GM18909 (cell line): Measurements from ENCODE around the gene FLNB.
"Not testable (repeated sequence)": the region's sequence is repeated elsewhere in the genome, so short reads cannot be mapped to it uniquely, and the experiment has no call there.

Source experiments
- ATAC-seq: cut with Tn5 transposase; IDR thresholded peaks from one replicate; pipeline ENCODE4 v1.9.1; 2021; ENCODE audit warnings: mild to moderate bottlenecking; ENCODE audit not compliant: unreplicated experiment, poor library complexity

FLNB gene

DNA sequence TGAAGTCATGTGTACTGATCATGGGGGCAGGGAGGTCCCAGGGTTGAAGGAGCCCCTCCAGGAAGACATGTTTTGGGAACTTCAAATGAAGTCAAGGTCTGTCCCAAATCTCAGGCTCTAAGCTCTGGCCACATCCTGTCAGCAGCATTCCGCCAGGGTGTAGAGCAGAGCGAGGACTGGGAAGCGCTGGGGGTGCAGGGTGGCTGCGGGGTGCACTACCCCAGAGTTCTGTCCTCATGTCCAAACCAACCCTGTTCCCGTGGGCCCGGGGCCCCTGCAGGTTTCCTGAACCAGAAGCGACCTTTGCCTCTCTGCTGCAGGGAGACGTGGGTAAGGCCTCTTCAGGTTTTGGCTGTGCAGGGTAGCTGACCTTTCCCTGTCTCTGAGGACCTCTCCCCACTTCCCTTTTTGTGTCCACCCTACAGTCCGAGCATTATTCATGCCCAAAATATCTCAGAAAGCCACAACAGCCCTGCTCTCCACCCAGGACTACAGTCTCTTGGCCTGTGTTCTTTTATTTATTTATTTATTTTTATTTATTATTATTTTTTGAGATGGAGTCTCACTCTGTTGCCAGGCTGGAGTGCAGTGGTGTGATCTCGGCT is 26.6 kb upstream of the FLNB start:
- no peak for ATAC-seq

DNA sequence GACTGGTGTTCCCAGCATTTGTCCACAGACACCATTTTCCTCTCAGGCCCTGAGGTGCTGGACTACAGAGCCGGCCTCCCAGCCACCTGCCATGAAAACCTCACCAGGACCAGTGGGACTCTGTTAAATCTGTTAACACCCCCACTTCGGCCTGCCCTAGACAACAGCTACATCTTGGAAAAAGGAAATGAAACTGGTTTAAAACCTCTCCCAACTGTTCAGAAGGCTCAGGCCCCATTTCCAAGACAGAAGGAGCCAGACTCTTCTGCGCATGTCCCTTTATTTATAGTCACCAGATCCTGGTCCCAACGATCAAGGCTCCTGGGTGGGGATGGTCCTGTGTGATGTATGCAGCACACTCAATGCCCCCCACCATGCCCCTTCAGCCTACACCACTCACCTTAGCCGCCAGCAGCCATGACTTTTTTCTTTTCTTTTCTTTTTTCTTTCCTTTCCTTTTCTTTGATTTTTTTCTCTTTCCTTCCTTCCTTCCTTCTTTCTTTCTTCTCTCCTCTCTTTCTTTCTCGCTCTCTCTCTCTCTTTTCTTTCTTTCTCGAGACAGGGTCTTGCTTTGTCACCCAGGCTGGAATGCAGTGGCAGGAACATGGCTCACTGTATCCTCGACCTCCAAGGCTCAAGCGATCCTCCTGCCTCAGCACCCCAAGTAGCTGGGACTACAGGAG is 25.5 kb upstream of the FLNB start:
- no peak for ATAC-seq

DNA sequence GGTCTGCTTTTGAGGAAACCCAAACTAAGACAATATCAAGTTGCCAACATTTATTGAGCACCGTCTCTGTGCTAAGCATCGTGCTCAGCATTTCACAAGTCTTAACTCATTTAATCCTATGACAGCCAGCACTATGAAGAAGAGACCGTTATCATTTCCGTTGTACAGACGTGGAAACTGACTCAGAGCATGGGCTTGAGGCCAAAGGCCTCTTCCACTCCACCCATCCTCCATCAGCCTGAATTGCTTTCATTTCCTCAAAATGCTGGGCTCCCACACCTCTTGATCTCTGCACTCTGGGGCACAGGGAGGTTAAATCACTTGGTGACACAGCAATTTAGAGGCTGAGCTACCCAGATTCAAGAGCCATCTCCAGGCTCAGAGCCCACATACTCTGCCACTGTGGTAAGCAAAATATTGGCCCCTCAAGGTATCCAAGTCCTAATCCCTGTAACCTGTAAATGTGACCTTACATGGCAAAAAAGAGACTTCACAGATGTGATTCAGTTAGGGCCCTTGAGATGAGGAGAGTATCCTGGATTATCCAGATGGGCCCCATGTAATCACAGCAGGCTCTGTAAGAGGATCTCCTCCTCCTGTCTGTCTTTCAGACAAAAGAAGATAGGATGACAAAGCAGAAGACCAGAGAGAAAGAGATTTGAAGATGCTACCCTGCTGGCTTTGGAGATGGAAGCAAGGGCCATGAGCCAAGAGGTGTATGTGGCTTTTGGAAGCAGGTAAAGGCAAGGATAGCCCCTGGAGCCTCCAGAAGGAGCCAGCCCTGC is 24.3 kb upstream of the FLNB start:
- ATAC-seq = peak; percentile 98

DNA sequence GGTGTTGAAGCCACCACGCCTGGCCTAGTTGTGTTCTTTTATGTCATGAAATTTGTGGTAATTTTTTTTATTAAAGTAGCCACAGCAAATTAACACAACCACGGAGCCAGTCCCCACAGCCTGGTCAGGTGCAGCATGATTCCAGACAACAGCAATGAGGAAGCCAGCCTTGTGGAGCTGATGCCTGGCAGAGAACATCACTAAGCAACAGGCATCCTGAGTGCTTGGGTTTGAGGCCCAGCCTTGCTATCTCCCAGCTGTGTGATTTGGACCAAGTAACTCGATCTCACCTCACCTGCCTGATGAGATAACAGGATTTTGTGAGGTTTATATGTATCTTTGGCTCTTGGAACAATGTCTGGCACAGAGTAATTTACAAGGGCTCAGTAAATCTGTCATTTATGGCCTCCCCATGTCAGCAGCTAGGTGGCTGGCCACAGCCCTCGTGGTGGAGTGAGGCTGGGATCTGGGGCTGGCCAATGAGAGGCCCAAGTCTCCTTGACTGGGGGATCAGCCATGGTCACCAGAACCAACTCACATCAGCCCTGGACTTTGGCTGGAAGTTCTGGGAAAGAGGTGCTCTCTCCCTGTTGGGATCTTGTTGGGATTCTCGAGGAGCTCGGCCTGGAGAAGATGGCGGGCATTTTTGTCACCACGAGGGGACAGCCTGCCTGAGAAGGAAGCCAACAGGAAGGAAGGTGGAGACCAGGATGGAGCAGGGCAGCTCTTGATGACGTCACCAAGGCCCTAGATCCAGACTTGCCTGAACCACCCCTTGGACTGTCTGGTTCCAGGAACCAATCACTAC is 22.8 kb upstream of the FLNB start:
- ATAC-seq = no peak

GRCh38 chr3:57985984-57986246 is 22.3 kb upstream of the FLNB start:
- ATAC-seq = no peak

DNA sequence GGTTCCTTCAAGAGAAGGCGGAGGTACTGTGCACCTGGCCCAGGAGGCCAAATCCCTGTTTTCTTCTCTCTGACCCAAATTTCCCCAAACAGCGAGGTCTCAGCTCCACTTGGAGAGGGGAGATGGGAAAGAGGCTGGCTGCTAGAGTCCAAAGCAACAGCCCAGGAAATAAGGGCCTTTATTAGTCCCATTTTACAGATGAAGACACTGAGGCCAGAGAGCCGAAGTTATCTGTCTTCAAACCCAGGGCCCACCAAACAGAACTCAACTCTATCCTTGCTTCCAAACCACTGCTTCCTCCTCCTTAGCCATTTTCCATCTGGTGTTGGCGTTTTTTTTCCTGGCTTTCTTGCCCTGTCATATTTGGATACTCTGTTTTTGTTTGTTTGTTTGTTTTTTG is 22.0 kb upstream of the FLNB start:
- no peak for ATAC-seq

GRCh38 chr3:57989198-57989597 is 19.0 kb upstream of the FLNB start:
- not testable (repeated sequence) for ATAC-seq

DNA sequence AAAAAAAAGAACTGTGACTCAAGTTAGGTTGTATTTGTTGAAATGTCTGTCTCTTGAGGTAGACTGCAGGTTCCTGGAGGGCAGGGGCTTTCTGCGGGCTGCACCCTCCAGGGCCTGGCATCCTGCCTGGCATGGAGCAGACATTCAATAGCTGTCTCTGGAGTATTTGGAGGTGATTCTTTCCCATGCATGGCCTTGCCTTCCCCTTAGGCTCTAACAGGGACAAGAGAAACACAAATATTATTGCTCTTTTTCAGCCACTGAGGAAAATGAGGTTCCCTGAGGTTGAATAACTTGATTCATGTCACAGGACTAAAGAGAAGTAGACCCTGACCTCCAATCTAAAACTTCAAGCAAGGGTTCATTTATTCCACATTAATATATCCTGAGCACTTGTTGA is 18.6 kb upstream of the FLNB start:
- no peak for ATAC-seq

- no peak for ATAC-seq
These were observed 15.6 kb upstream of the FLNB start for GRCh38 chr3:57992452-57993213.

DNA sequence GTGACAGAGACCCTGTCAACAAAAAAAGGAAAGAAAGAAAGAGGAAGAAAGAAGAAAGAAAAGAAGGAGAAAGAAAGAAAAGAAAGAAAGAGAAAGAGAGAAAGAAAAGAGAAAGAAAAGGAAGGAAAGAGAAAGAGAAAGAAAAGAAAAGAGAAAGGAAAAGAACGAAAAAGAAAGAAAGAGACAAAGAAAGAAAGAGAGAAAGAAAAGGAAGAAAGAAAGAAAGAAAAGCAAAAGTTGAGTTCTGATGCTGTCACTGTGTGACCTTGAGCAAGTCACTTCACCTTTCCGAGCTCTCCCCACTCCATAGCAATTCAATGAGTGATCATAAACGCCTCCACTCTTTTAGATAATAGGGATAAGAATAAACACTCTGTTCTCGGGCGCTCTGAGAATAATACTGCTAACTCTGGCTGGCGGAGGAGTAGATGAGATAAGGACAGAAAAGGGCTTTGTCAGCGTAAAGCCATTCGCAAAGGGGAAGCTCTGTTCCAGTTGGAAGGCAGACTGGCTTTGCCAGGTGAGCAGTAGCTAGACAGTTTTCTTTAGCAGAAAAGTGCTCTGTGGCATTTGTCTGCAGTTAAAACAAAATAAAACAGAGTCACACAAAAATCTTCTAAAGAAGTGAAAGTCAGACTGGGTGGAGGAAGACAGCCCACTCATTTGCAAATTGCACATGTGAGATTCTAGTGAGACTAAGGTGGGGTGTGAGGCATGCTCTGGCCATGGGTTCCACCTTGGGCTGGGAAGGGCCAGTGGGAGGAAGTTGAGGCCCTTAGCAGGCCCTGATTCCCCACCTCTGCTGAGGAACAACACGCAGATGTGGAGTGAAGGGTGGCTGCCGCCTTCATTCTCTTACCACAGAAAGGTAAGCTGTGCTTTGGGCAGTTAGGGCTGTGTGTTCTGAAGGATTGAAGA is 9.6 kb upstream of the FLNB start:
- no peak for ATAC-seq

DNA sequence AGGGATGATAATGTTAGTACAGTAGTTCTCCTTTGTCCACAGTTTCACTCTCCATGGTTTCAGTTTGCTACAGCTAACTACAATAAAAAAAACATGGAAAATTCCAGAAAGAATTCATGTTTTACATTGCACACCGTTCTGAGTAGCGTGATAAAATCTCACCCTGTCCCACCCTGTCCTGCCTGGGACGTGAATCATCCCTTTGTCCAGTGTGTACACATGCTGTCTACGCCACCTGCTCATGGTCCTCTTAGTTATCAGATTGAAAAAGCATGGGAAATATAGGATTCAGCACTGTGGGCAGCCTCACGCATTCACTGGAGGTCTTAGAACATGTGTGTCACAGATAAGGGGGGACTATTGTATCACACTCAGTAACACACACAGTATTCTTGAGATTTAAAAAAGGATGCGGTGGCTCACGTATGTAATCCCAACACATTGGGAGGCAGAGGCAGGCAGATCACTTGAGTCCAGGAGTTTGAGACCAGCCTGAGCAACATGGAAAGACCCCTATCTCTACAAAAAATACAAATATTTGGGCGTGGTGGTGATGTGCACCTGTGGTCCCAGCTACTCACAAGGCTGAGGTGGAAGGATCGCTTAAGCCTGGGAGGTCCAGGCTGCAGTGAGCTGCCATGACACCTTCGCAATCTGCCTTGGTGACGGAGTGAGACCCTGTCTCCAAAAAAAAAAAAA is 8.7 kb upstream of the FLNB start:
- no peak for ATAC-seq

DNA sequence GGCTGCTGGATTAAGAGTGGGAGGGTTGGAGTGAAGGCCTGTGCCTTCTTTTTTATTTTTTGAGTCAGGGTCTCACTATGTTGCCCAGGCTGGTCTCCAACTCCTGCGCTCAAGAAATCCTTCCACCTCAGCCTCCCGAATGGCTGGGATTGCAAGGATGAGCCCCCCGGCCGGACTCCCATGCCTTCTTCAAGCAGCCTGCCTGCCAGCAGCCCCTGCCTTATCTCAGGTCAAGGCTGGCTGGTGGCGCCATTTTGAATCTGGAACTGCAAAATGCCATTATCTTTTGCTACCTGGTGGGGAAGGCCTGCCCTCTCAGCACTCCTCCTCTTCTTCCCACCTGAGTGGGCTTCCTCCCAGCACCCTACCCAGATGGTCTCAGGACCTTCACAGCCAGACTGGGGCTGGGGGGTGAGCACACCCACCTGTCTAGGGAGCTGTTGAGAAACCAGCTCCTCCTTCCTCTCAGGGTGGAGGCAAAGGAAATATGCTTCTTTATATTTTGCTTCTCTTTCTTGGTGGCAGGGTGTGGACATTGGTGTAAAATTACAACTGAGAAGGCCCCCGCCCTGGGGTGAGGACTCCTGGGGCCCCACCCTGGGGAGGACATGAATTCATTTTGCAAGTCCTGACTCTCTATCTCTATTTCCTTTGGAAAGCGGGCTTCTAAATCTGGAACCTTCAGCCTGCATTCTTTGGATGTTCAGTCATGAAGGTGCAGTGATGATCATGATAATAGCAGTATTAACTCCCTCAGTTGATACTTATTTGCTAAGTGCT is 7.7 kb upstream of the FLNB start:
- no peak for ATAC-seq

DNA sequence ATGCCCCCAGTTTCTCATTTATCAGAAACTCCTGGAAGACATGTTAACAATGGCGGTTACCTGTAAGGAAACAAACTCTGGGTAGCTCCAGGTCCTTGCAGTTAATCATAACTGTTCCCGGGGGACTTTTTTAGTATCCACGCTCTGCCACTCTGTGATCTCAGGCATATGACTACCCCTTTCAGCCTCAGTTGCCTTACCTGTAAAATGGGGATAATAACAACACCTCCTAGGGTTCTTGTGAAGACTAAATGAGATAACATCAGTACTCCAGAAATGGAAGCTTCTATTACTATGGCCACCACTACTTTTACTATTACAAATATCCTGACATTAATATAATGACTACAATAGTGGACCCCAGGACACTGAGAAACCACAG is 7.1 kb upstream of the FLNB start:
- no peak for ATAC-seq

GRCh38 chr3:58001979-58002378 is 6.2 kb upstream of the FLNB start:
- no peak for ATAC-seq

DNA sequence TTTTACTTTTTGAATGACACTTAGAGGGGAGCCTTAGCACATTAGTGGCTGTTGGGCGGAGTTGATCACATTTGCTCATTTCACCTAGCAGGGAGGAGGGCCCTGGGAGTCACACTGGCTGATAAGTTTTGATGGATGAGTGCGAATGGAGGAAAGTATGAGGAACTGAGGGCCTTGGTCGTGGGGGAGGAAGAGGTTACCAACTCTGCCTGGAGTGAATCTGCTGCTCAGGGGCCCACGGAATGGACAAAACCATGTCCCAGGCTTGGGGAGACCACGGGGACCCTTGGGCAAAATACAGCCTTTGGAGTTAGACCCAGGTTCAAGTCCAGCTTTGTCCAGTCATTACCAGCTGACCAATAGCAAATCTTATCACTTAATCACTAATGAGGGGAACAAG is 5.1 kb upstream of the FLNB start:
- no peak for ATAC-seq

DNA sequence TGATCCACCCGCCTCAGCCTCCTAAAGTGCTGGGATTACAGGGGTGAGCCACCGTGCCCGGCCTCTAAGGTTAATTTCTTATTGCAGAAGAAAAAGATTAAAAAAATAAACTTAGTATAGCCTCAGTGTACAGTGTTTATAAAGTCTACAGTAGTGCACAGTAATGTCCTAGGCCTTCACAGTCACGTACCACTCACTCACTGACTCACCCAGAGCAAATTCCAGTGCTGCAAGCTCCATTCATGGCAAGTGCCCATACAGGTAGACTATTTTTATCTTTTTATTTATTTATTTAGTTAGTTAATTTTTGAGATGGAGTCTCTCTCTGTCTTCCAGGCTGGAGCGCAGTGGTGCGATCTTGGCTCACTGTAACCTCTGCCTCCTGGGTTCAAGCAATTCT is 3.2 kb upstream of the FLNB start:
- no peak for ATAC-seq

GRCh38 chr3:58005669-58006068 is 2.6 kb upstream of the FLNB start:
- ATAC-seq = no peak

- ATAC-seq = no peak
These were observed 1.6 kb upstream of the FLNB start for GRCh38 chr3:58006661-58007060.
